HG02970 (cell line): ENCODE data around the gene ARL16.
"Not testable (repeated sequence)": the region's sequence is repeated elsewhere in the genome, so short reads cannot be mapped to it uniquely, and the experiment has no call there.

Experiments
- ATAC-seq: cut with Tn5 transposase; IDR thresholded peaks from one replicate; pipeline ENCODE4 v1.9.1; 2021; ENCODE audit warnings: mild to moderate bottlenecking, moderate library complexity, moderate number of reproducible peaks; ENCODE audit not compliant: unreplicated experiment, low FRiP score

Gene ARL16

GRCh38 chr17:81696218-81696941, 12.8 kb upstream of the ARL16 start:
- ATAC-seq: no peak

- no peak for ATAC-seq
These were observed 12.2 kb upstream of the ARL16 start for GRCh38 chr17:81695801-81696200.

GRCh38 chr17:81695211-81695610, 11.6 kb upstream of the ARL16 start:
- no peak for ATAC-seq

- ATAC-seq: no peak
These were observed 11.2 kb upstream of the ARL16 start for GRCh38 chr17:81694810-81695209.

- ATAC-seq: no peak
These were observed 10.1 kb upstream of the ARL16 start for GRCh38 chr17:81693509-81694210.

- ATAC-seq: no peak
These were observed 8.0 kb upstream of the ARL16 start for GRCh38 chr17:81691608-81692007.

- no peak for ATAC-seq
These were observed 7.6 kb upstream of the ARL16 start for GRCh38 chr17:81691196-81691595.

GRCh38 chr17:81690549-81690948, 7.0 kb upstream of the ARL16 start:
- ATAC-seq: no peak

- no peak for ATAC-seq
These were observed 6.5 kb upstream of the ARL16 start for GRCh38 chr17:81690066-81690465.

- ATAC-seq: no peak
These were observed 5.0 kb upstream of the ARL16 start for GRCh38 chr17:81688616-81689015.

GRCh38 chr17:81687770-81688541, 4.4 kb upstream of the ARL16 start:
- ATAC-seq: no peak

GRCh38 chr17:81686614-81687013, 3.0 kb upstream of the ARL16 start:
- ATAC-seq: no peak

GRCh38 chr17:81685108-81685507, 1.5 kb upstream of the ARL16 start:
- ATAC-seq: no peak

- ATAC-seq: no peak
These were observed 880 bp upstream of the ARL16 start for GRCh38 chr17:81684442-81684911.

GRCh38 chr17:81683208-81683583, 401 bp downstream of the ARL16 start:
- peak; percentile 9 for ATAC-seq

GRCh38 chr17:81682565-81683207, 911 bp downstream of the ARL16 start:
- ATAC-seq: no peak

GRCh38 chr17:81681672-81682071, 1.9 kb downstream of the ARL16 start:
- ATAC-seq: no peak

- no peak for ATAC-seq
These were observed 3.4 kb downstream of the ARL16 start for GRCh38 chr17:81680150-81680549.

GRCh38 chr17:81676906-81677305, 6.7 kb downstream of the ARL16 start:
- no peak for ATAC-seq

GRCh38 chr17:81675515-81676221, 7.9 kb downstream of the ARL16 start:
- ATAC-seq: not testable (repeated sequence)
